H1 (cell line): ENCODE data around the gene SEZ6. TPM values are rescaled to one million over a fixed set of nuclear protein-coding genes. Genes with fewer than 3 reads are reported as not detected.

Source experiments
- CBX5 ChIP-seq: fragments of 300-800, 300-1000 bp; sonication (generic); IDR thresholded peaks from 2 replicates; pipeline ENCODE4 v1.7.1; 2016; ENCODE audit warnings: antibody characterized with exemption, low read length, low read depth
- EZH2 ChIP-seq: fragments of 200-600 bp; sonication (generic); IDR thresholded peaks from 2 replicates; pipeline ENCODE4 v1.7.1; 2012; ENCODE audit warnings: low read depth, mild to moderate bottlenecking, moderate library complexity, low read length, inconsistent platforms; ENCODE audit not compliant: severe bottlenecking
- JUN ChIP-seq: IDR thresholded peaks from 2 replicates; pipeline ENCODE4 v1.6.1; 2011; ENCODE audit warnings: low read depth, mild to moderate bottlenecking, improper control_type of control experiment, low read length
- KDM4A ChIP-seq: IDR thresholded peaks from one replicate; pipeline ENCODE4 v1.7.1; 2012; ENCODE audit warnings: low read depth, mild to moderate bottlenecking, moderate library complexity, low read length, inconsistent platforms; ENCODE audit not compliant: severe bottlenecking
- NRF1 ChIP-seq: IDR thresholded peaks from 2 replicates; pipeline ENCODE4 v1.6.1; 2011; ENCODE audit warnings: mild to moderate bottlenecking, low read depth, low read length, improper control_type of control experiment
- POU5F1 ChIP-seq: IDR thresholded peaks from 2 replicates; pipeline ENCODE4 v1.6.1; 2011; ENCODE audit warnings: low read depth, mild to moderate bottlenecking, low read length, moderate library complexity
- SIRT6 ChIP-seq: IDR thresholded peaks from one replicate; pipeline ENCODE4 v1.7.1; 2012; ENCODE audit warnings: low read length, inconsistent platforms
- TAF1 ChIP-seq: IDR thresholded peaks from 2 replicates; pipeline ENCODE4 v1.6.1; 2011; ENCODE audit warnings: mild to moderate bottlenecking, low read depth, low read length
- YY1 ChIP-seq: IDR thresholded peaks from 2 replicates; pipeline ENCODE4 v1.6.1; 2011; ENCODE audit warnings: low read depth, mild to moderate bottlenecking, low read length
- polyA plus RNA-seq, 7 experiments: library from polyadenylated mRNA; depleted of rRNA in 3 of 7; stranded (reverse) in 5 of 7; unstranded in 2 of 7; fragments of >200 nt in 5 of 7; fragments of 200-250 nt in 2 of 7; gene quantifications; 1 replicate in 5 of 7; 2 replicates in 1 of 7; 4 replicates in 1 of 7; pipeline versions ENCODE4 v1.2.1 to v1.2.3, GENCODE V29; 2011 to 2013; ENCODE audit warnings: missing spikeins in 2 of 7, mixed read lengths in 2 of 7
- total RNA-seq: library from RNA; stranded (reverse); fragmentation: NEBNext Ultra II Directional; extraction: Animal tissue kit (Norgen Biotek cat#: 25700); gene quantifications from 2 replicates; pipeline ENCODE4 v1.2.1, GENCODE V29; 2021
- TF ChIP-seq, protein P1 (sequence below): fragments of 300-600 bp; sonication (generic); IDR thresholded peaks from 2 replicates; pipeline ENCODE4 v1.7.1; 2012; ENCODE audit warnings: low read length, moderate library complexity, mild to moderate bottlenecking, inconsistent platforms; ENCODE audit not compliant: insufficient replicate concordance

SEZ6 gene
- total and polyA plus RNA-seq, 2 of the 8 experiments (the other 6 are each of a cell fraction or from before 2014, with no cell fraction given), result 6.9 to 16.1 TPM

DNA sequence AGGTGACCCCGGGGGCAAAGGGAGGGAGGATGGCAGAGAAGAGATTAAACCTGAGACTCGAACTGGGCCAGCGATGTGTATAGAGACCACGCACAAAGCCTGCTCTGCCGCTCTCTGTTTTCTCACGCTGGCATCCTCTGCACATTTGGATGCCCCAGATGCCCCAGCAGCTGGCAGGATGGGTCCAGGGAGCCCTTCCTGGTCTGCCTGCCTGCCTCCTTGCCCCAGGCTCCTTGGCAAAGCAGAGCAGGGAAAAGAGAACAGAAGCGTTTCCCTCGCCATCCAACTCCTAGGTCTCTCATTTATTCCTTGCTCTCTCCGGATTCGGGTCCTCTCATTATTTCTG, 31.9 kb upstream of the SEZ6 start (continued):
- TF ChIP-seq, protein P1, sequence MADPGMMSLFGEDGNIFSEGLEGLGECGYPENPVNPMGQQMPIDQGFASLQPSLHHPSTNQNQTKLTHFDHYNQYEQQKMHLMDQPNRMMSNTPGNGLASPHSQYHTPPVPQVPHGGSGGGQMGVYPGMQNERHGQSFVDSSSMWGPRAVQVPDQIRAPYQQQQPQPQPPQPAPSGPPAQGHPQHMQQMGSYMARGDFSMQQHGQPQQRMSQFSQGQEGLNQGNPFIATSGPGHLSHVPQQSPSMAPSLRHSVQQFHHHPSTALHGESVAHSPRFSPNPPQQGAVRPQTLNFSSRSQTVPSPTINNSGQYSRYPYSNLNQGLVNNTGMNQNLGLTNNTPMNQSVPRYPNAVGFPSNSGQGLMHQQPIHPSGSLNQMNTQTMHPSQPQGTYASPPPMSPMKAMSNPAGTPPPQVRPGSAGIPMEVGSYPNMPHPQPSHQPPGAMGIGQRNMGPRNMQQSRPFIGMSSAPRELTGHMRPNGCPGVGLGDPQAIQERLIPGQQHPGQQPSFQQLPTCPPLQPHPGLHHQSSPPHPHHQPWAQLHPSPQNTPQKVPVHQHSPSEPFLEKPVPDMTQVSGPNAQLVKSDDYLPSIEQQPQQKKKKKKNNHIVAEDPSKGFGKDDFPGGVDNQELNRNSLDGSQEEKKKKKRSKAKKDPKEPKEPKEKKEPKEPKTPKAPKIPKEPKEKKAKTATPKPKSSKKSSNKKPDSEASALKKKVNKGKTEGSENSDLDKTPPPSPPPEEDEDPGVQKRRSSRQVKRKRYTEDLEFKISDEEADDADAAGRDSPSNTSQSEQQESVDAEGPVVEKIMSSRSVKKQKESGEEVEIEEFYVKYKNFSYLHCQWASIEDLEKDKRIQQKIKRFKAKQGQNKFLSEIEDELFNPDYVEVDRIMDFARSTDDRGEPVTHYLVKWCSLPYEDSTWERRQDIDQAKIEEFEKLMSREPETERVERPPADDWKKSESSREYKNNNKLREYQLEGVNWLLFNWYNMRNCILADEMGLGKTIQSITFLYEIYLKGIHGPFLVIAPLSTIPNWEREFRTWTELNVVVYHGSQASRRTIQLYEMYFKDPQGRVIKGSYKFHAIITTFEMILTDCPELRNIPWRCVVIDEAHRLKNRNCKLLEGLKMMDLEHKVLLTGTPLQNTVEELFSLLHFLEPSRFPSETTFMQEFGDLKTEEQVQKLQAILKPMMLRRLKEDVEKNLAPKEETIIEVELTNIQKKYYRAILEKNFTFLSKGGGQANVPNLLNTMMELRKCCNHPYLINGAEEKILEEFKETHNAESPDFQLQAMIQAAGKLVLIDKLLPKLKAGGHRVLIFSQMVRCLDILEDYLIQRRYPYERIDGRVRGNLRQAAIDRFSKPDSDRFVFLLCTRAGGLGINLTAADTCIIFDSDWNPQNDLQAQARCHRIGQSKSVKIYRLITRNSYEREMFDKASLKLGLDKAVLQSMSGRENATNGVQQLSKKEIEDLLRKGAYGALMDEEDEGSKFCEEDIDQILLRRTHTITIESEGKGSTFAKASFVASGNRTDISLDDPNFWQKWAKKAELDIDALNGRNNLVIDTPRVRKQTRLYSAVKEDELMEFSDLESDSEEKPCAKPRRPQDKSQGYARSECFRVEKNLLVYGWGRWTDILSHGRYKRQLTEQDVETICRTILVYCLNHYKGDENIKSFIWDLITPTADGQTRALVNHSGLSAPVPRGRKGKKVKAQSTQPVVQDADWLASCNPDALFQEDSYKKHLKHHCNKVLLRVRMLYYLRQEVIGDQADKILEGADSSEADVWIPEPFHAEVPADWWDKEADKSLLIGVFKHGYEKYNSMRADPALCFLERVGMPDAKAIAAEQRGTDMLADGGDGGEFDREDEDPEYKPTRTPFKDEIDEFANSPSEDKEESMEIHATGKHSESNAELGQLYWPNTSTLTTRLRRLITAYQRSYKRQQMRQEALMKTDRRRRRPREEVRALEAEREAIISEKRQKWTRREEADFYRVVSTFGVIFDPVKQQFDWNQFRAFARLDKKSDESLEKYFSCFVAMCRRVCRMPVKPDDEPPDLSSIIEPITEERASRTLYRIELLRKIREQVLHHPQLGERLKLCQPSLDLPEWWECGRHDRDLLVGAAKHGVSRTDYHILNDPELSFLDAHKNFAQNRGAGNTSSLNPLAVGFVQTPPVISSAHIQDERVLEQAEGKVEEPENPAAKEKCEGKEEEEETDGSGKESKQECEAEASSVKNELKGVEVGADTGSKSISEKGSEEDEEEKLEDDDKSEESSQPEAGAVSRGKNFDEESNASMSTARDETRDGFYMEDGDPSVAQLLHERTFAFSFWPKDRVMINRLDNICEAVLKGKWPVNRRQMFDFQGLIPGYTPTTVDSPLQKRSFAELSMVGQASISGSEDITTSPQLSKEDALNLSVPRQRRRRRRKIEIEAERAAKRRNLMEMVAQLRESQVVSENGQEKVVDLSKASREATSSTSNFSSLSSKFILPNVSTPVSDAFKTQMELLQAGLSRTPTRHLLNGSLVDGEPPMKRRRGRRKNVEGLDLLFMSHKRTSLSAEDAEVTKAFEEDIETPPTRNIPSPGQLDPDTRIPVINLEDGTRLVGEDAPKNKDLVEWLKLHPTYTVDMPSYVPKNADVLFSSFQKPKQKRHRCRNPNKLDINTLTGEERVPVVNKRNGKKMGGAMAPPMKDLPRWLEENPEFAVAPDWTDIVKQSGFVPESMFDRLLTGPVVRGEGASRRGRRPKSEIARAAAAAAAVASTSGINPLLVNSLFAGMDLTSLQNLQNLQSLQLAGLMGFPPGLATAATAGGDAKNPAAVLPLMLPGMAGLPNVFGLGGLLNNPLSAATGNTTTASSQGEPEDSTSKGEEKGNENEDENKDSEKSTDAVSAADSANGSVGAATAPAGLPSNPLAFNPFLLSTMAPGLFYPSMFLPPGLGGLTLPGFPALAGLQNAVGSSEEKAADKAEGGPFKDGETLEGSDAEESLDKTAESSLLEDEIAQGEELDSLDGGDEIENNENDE, result no peak
- TF ChIP-seq SIRT6 (no peak), CBX5 (no peak), POU5F1 (no peak), KDM4A (no peak), JUN (no peak), EZH2 (no peak), YY1 (no peak), NRF1 (no peak), TAF1 (no peak)
- TF ChIP-seq, all 59 proteins: peak for 0
